Measurements from ENCODE around the gene WTAP.

DNA sequence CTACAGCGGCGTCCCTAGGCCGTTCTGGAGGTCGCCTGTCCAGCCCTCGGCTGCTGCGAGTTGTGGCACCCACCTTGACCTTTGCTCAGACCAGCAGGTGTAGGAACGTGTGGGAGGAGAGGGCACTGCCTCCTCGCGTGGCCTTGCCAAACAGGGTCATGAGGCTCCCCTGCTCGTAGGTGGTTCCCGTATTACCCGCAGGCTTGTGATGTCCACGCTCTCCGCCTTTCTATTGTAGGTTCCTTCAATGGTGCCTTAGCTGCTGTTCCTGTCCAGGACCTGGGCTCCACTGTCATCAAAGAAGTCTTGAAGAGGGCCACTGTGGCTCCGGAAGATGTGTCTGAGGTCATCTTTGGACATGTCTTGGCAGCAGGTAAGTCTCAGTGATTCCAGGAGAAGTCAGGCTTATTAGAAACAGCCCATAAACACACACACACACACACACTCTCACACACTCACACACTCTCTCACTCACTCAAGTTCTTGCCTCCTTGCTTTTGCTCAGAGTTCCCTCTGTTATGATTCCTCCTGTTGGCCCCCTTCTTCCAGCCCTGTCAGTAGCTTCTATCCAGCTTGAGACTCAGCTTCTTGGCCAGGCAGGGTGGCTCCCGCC is 35.5 kb downstream of the WTAP start:
- TF ChIP-seq POLR2A (IDR thresholded peaks at IDR 0.05), result no peak
- TF ChIP-seq, protein P1, sequence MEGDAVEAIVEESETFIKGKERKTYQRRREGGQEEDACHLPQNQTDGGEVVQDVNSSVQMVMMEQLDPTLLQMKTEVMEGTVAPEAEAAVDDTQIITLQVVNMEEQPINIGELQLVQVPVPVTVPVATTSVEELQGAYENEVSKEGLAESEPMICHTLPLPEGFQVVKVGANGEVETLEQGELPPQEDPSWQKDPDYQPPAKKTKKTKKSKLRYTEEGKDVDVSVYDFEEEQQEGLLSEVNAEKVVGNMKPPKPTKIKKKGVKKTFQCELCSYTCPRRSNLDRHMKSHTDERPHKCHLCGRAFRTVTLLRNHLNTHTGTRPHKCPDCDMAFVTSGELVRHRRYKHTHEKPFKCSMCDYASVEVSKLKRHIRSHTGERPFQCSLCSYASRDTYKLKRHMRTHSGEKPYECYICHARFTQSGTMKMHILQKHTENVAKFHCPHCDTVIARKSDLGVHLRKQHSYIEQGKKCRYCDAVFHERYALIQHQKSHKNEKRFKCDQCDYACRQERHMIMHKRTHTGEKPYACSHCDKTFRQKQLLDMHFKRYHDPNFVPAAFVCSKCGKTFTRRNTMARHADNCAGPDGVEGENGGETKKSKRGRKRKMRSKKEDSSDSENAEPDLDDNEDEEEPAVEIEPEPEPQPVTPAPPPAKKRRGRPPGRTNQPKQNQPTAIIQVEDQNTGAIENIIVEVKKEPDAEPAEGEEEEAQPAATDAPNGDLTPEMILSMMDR (IDR thresholded peaks at IDR 0.05), result no peak

Measured in thyroid gland (tissue), 4 donors.